Esophagus muscularis mucosa (tissue), 3 donors: ENCODE measurements around the gene CFAP157.

ENCODE experiments used
- POLR2A ChIP-seq: fragments of 450-650 bp; IDR thresholded peaks from one replicate; pipeline ENCODE4 v1.6.1; 2017; ENCODE audit warnings: antibody characterized with exemption, moderate library complexity, mild to moderate bottlenecking, low read depth
- POLR2AphosphoS5 ChIP-seq, 2 donors: sonication (generic); formaldehyde crosslinking; IDR thresholded peaks; one replicate each; pipeline ENCODE4 v1.6.1; 2017; ENCODE audit warnings: antibody characterized with exemption in 2 of 2
- TF ChIP-seq, protein P1 (sequence below), 3 experiments: fragments of 200-600 bp in 2 of 3; fragments of 450-650 bp in 1 of 3; sonication (generic) in 2 of 3; IDR thresholded peaks; one replicate each; pipeline ENCODE4 v1.5.1; 2017 to 2019; ENCODE audit warnings: antibody characterized with exemption in 3 of 3, mild to moderate bottlenecking in 2 of 3, moderate library complexity in 1 of 3

DNA sequence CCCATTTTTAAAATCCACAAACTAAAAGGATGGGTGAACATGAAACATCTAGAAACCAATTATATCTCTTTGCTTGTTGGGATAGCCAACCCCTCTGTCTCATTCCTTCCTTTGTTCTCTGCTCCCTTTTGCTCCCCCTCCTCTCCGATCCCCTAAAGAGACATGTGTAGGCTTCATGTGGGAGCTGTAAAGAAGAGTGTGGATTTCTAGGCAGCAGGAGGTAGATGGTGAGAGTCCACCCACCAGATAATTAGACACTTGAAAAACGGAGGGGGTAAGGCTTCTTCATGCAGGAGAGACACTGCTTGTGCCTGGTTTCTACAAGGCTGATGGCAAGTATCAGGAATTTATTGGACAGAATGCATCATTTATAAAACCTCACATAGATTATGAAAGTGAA is 27.3 kb upstream of the CFAP157 start:
- TF ChIP-seq, protein P1, sequence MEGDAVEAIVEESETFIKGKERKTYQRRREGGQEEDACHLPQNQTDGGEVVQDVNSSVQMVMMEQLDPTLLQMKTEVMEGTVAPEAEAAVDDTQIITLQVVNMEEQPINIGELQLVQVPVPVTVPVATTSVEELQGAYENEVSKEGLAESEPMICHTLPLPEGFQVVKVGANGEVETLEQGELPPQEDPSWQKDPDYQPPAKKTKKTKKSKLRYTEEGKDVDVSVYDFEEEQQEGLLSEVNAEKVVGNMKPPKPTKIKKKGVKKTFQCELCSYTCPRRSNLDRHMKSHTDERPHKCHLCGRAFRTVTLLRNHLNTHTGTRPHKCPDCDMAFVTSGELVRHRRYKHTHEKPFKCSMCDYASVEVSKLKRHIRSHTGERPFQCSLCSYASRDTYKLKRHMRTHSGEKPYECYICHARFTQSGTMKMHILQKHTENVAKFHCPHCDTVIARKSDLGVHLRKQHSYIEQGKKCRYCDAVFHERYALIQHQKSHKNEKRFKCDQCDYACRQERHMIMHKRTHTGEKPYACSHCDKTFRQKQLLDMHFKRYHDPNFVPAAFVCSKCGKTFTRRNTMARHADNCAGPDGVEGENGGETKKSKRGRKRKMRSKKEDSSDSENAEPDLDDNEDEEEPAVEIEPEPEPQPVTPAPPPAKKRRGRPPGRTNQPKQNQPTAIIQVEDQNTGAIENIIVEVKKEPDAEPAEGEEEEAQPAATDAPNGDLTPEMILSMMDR (IDR thresholded peaks at IDR 0.05) = no peak
- TF ChIP-seq POLR2A = no peak
- TF ChIP-seq POLR2AphosphoS5 (IDR thresholded peaks at IDR 0.05) = no peak
